Muscle of leg (tissue), 11 donors: ENCODE measurements around the gene ZBTB45. TPM values are rescaled to one million over a fixed set of nuclear protein-coding genes. Genes with fewer than 3 reads are reported as not detected.

ENCODE experiments used
- DNase-seq: peaks from one replicate; pipeline ENCODE4 v3.0.0; 2013
- H3K27ac ChIP-seq: one replicate; pipeline ENCODE4 v1.5.1; 2013; ENCODE audit warnings: mild to moderate bottlenecking, low read length, control low read depth
- H3K27me3 ChIP-seq: one replicate; pipeline ENCODE4 v1.6.1; 2013; ENCODE audit warnings: low read length; ENCODE audit not compliant: control insufficient read depth, insufficient read depth
- H3K36me3 ChIP-seq: one replicate; pipeline ENCODE4 v1.6.1; 2013; ENCODE audit warnings: low read length; ENCODE audit not compliant: control insufficient read depth, insufficient read depth
- H3K4me1 ChIP-seq: one replicate; pipeline ENCODE4 v1.6.1; 2013; ENCODE audit warnings: low read length; ENCODE audit not compliant: control insufficient read depth, insufficient read depth
- H3K4me3 ChIP-seq: one replicate; pipeline ENCODE4 v1.5.1; 2013; ENCODE audit warnings: low read length, control low read depth
- H3K9me3 ChIP-seq: replicated peaks from 2 replicates; pipeline ENCODE4 v1.6.1; 2013; ENCODE audit warnings: low read depth, low read length; ENCODE audit not compliant: control insufficient read depth
- WGBS: methylation state at CpG from one replicate; pipeline ENCODE4 v1.1.5; 2013; ENCODE audit warnings: missing lambda C conversion rate; ENCODE audit not compliant: insufficient coverage; 5-methylcytosine and 5-hydroxymethylcytosine counted together
- polyA plus RNA-seq, 8 donors: library from polyadenylated mRNA; unstranded; fragments of 120-200 nt; gene quantifications; one replicate each; pipeline versions ENCODE4 v1.2.1 to v1.2.3, GENCODE V29; 2013; ENCODE audit warnings: inconsistent platforms in 1 of 8, low replicate concordance in 1 of 8; ENCODE audit not compliant: insufficient read length in 8 of 8, insufficient read depth in 1 of 8
- total RNA-seq: library from RNA; stranded (reverse); fragments of 120-200 nt; gene quantifications from one replicate; pipeline ENCODE4 v1.2.4, GENCODE V29; 2013

The ZBTB45 gene
- total and polyA plus RNA-seq, 9 donors, result 3.0 to 12.4 (median 10.5) TPM

- peak; percentile 98 for DNase-seq
- Histone ChIP-seq H3K4me3 (peak within 1 kb of the TSS; percentile 75), H3K9me3 (no peaks in the 10 kb centered on the region), H3K36me3 (peaks cover 52% of the 10 kb centered on the region), H3K4me1 (peaks cover 41% of the 10 kb centered on the region), H3K27ac (peak within 1 kb of the TSS; percentile 99), H3K27me3 (no peaks in the 10 kb centered on the region)
- WGBS, result under 1% methylated on average over 68 of the region's 69 CpGs
These were observed 35.1 kb upstream of the ZBTB45 start, which contains the start of gene CHMP2A for GRCh38 chr19:58554494-58555368. CHMP2A (minus strand) TSS chr19:58555105; CDS start chr19:58554212, 893 bp downstream.

- 34% methylated on average over 11 of the region's 18 CpGs for WGBS
- Histone ChIP-seq H3K36me3 (peaks cover 60% of the 10 kb centered on the region), H3K9me3 (no peaks in the 10 kb centered on the region), H3K27me3 (no peaks in the 10 kb centered on the region), H3K4me1 (peaks cover 39% of the 10 kb centered on the region), H3K27ac (peak overlapping the region; percentile 99), H3K4me3 (peak overlapping the region; percentile 75)
- peak; percentile 41 for DNase-seq
These were observed 34.3 kb upstream of the ZBTB45 start for GRCh38 chr19:58553799-58554493.

GRCh38 chr19:58552655-58553054 lies 33.0 kb upstream of the ZBTB45 start:
- Histone ChIP-seq H3K36me3 (peaks cover 73% of the 10 kb centered on the region), H3K27me3 (no peaks in the 10 kb centered on the region), H3K4me1 (peaks cover 36% of the 10 kb centered on the region), H3K9me3 (no peaks in the 10 kb centered on the region), H3K4me3 (no peak overlapping the region), H3K27ac (no peak overlapping the region)
- DNase-seq, result no peak
- 83% methylated on average over 1 of the region's 2 CpGs for WGBS

GRCh38 chr19:58551577-58552471 lies 32.2 kb upstream of the ZBTB45 start:
- Histone ChIP-seq H3K36me3 (peaks cover 77% of the 10 kb centered on the region), H3K4me1 (peaks cover 31% of the 10 kb centered on the region), H3K27me3 (no peaks in the 10 kb centered on the region), H3K27ac (no peak overlapping the region), H3K9me3 (no peaks in the 10 kb centered on the region), H3K4me3 (no peak overlapping the region)
- DNase-seq, result peak; percentile 7
- 89% methylated on average over 14 of the region's 18 CpGs for WGBS

- no peak overlapping the region for H3K27ac ChIP-seq
- WGBS, result no CpG with 5 or more reads among the region's 1 CpG
- peaks cover 77% of the 10 kb centered on the region for H3K36me3 ChIP-seq
- no peaks in the 10 kb centered on the region for H3K27me3 ChIP-seq
- H3K4me1 ChIP-seq, result peaks cover 31% of the 10 kb centered on the region
- H3K9me3 ChIP-seq, result no peaks in the 10 kb centered on the region
- no peak overlapping the region for H3K4me3 ChIP-seq
- peak; percentile 6 for DNase-seq
These were observed 31.5 kb upstream of the ZBTB45 start for GRCh38 chr19:58551123-58551497.

- Histone ChIP-seq H3K36me3 (peaks cover 77% of the 10 kb centered on the region), H3K9me3 (no peaks in the 10 kb centered on the region)
- 86% methylated on average over 10 of the region's 13 CpGs for WGBS
These were observed 30.9 kb upstream of the ZBTB45 start for GRCh38 chr19:58550362-58551122.

GRCh38 chr19:58549664-58550361 lies 30.2 kb upstream of the ZBTB45 start:
- peaks cover 78% of the 10 kb centered on the region for H3K36me3 ChIP-seq
- WGBS, result 86% methylated on average over 1 of the region's 11 CpGs
- no peaks in the 10 kb centered on the region for H3K27me3 ChIP-seq
- no peak overlapping the region for H3K27ac ChIP-seq
- peak; percentile 8 for DNase-seq
- no peak overlapping the region for H3K4me3 ChIP-seq
- no peaks in the 10 kb centered on the region for H3K9me3 ChIP-seq
- H3K4me1 ChIP-seq, result peaks cover 31% of the 10 kb centered on the region

More at GRCh38 chr19:58550362-58551122, 30.9 kb upstream of the ZBTB45 start:
- Histone ChIP-seq H3K27ac (no peak overlapping the region), H3K4me1 (peaks cover 32% of the 10 kb centered on the region), H3K4me3 (no peak overlapping the region), H3K27me3 (no peaks in the 10 kb centered on the region)
- DNase-seq, result no peak

GRCh38 chr19:58548859-58549663 lies 29.5 kb upstream of the ZBTB45 start:
- no peaks in the 10 kb centered on the region for H3K27me3 ChIP-seq
- no peak overlapping the region for H3K27ac ChIP-seq
- no peaks in the 10 kb centered on the region for H3K9me3 ChIP-seq
- peaks cover 26% of the 10 kb centered on the region for H3K4me1 ChIP-seq
- no peak for DNase-seq
- H3K4me3 ChIP-seq, result no peak overlapping the region
- peaks cover 78% of the 10 kb centered on the region for H3K36me3 ChIP-seq
- WGBS, result 89% methylated on average over 16 of the region's 20 CpGs
